ENCODE results near the gene FYN.

FYN gene

DNA sequence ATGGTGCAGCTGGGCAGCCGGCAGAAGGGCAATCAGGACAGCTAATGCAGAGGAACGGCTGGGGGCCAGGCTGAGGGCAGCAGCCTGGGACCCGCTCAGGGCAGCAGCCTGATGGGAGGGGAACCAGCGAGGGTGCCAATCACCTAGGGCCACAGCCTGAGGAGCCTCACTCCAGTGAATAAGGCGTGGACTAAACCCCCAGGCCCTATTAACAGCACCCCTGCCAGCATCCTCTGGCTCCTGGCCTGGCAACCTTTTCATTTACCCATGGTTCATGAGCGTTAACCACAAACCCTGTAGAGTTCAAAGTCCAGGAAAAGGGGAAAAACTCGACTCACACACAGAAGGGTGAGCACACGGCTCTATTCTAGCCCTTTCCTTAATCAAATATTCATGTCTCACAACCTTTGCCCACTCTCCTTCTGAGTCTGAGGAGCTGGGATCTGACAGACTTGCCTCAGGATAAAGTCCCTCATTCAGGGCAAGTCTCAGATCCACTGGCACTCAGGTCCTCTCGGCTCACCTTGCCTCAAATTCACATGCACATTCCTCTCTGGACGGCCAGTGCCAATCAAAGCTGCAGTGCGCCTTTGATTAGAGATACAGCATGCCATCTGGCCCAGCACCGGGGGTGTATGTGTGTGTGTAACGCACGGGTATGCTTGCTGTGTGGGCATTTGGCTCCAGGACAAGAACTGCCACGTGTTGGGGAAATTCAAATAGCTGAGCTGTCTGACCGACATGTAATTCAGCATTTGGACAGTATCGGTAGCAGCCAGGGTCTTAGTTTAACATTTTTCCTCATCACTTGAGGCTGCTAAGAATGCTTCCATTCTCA lies 180.7 kb downstream of the FYN start:
- DNase-seq (ENCODE audit: low spot score), result no peak
- H3K4me1 ChIP-seq (ENCODE audit: insufficient read depth, poor library complexity, severe bottlenecking), result no peaks in the 10 kb centered on the region
- H3K27me3 ChIP-seq (ENCODE audit: insufficient read depth, poor library complexity, severe bottlenecking), result no peaks in the 10 kb centered on the region
- peaks cover 4% of the 10 kb centered on the region for H3K36me3 ChIP-seq (ENCODE audit: low read depth)
- no peak overlapping the region for H3K27ac ChIP-seq (ENCODE audit: poor library complexity, severe bottlenecking)
- H3K9me3 ChIP-seq (ENCODE audit: severe bottlenecking), result no peaks in the 10 kb centered on the region
- TF ChIP-seq, protein P1, sequence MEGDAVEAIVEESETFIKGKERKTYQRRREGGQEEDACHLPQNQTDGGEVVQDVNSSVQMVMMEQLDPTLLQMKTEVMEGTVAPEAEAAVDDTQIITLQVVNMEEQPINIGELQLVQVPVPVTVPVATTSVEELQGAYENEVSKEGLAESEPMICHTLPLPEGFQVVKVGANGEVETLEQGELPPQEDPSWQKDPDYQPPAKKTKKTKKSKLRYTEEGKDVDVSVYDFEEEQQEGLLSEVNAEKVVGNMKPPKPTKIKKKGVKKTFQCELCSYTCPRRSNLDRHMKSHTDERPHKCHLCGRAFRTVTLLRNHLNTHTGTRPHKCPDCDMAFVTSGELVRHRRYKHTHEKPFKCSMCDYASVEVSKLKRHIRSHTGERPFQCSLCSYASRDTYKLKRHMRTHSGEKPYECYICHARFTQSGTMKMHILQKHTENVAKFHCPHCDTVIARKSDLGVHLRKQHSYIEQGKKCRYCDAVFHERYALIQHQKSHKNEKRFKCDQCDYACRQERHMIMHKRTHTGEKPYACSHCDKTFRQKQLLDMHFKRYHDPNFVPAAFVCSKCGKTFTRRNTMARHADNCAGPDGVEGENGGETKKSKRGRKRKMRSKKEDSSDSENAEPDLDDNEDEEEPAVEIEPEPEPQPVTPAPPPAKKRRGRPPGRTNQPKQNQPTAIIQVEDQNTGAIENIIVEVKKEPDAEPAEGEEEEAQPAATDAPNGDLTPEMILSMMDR (IDR thresholded peaks at IDR 0.05; ENCODE audit: poor library complexity, severe bottlenecking), result no peak
- H3K4me3 ChIP-seq (ENCODE audit: severe bottlenecking), result no peak overlapping the region
- no peak for ATAC-seq (ENCODE audit: low read depth)

- no peaks in the 10 kb centered on the region for H3K4me1 ChIP-seq (ENCODE audit: insufficient read depth, poor library complexity, severe bottlenecking)
- H3K36me3 ChIP-seq (ENCODE audit: low read depth), result peaks cover 4% of the 10 kb centered on the region
- H3K9me3 ChIP-seq (ENCODE audit: severe bottlenecking), result no peaks in the 10 kb centered on the region
- H3K27ac ChIP-seq (ENCODE audit: poor library complexity, severe bottlenecking), result no peak overlapping the region
- H3K4me3 ChIP-seq (ENCODE audit: severe bottlenecking), result no peak overlapping the region
- DNase-seq (ENCODE audit: low spot score) (no peak), ATAC-seq (ENCODE audit: low read depth) (no peak)
- H3K27me3 ChIP-seq (ENCODE audit: insufficient read depth, poor library complexity, severe bottlenecking), result no peaks in the 10 kb centered on the region
- TF ChIP-seq, protein P1 (IDR thresholded peaks at IDR 0.05; ENCODE audit: poor library complexity, severe bottlenecking), result no peak
Measured at GRCh38 chr6:111691345-111692225, 181.7 kb downstream of the FYN start.

DNA sequence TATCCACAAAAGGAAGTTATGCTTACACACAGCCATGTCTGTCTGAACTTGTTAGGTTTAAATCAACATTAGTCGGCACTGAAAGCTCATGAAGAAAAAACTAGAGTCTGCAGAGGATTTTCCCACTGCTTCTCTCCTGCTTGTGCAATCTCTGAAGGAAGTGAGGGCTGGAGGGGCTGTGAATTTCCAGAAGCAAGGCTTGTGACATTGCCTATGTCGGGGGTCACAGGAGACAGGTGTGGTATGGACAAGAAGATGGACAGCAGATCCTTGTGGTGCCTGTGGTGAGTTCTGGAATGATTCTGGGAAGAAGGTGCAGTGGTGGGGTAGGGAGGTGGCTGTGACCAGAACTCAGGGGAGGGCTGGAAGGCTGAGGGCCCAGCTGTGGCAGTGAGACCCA lies 183.3 kb downstream of the FYN start:
- ATAC-seq (ENCODE audit: low read depth) (no peak), DNase-seq (ENCODE audit: low spot score) (no peak)
- TF ChIP-seq, protein P1 (IDR thresholded peaks at IDR 0.05; ENCODE audit: poor library complexity, severe bottlenecking), result no peak
- no peaks in the 10 kb centered on the region for H3K4me1 ChIP-seq (ENCODE audit: insufficient read depth, poor library complexity, severe bottlenecking)
- no peaks in the 10 kb centered on the region for H3K27me3 ChIP-seq (ENCODE audit: insufficient read depth, poor library complexity, severe bottlenecking)
- no peak overlapping the region for H3K27ac ChIP-seq (ENCODE audit: poor library complexity, severe bottlenecking)
- no peak overlapping the region for H3K4me3 ChIP-seq (ENCODE audit: severe bottlenecking)
- peaks cover 4% of the 10 kb centered on the region for H3K36me3 ChIP-seq (ENCODE audit: low read depth)
- no peaks in the 10 kb centered on the region for H3K9me3 ChIP-seq (ENCODE audit: severe bottlenecking)

- Histone ChIP-seq H3K4me3 (ENCODE audit: severe bottlenecking) (no peak overlapping the region), H3K27ac (ENCODE audit: poor library complexity, severe bottlenecking) (no peak overlapping the region), H3K4me1 (ENCODE audit: insufficient read depth, poor library complexity, severe bottlenecking) (no peaks in the 10 kb centered on the region), H3K9me3 (ENCODE audit: severe bottlenecking) (no peaks in the 10 kb centered on the region), H3K36me3 (ENCODE audit: low read depth) (peaks cover 2% of the 10 kb centered on the region), H3K27me3 (ENCODE audit: insufficient read depth, poor library complexity, severe bottlenecking) (no peaks in the 10 kb centered on the region)
- DNase-seq (ENCODE audit: low spot score) (no peak), ATAC-seq (ENCODE audit: low read depth) (no peak)
- TF ChIP-seq, protein P1 (IDR thresholded peaks at IDR 0.05; ENCODE audit: poor library complexity, severe bottlenecking), result no peak
Measured at GRCh38 chr6:111689419-111689818, 183.8 kb downstream of the FYN start.

Measured in RWPE2 (cell line).